Skin epidermis (tissue), 12 donors: ENCODE measurements around the gene PTGFRN.

Experiments
- H3K27ac ChIP-seq, 21 experiments: fragments of 200-600 bp; sonication (generic) in 11 of 21; one replicate each; pipeline ENCODE4 v1.5.0; 2020; ENCODE audit warnings: mild to moderate bottlenecking in 3 of 21, inconsistent platforms in 2 of 21, moderate library complexity in 2 of 21
- H3K4me3 ChIP-seq, 7 experiments: fragments of 200-600 bp; sonication (generic) in 2 of 7; one replicate each; pipeline ENCODE4 v1.5.0; 2020; ENCODE audit warnings: inconsistent platforms in 2 of 7, mild to moderate bottlenecking in 2 of 7, moderate library complexity in 1 of 7

PTGFRN gene

DNA sequence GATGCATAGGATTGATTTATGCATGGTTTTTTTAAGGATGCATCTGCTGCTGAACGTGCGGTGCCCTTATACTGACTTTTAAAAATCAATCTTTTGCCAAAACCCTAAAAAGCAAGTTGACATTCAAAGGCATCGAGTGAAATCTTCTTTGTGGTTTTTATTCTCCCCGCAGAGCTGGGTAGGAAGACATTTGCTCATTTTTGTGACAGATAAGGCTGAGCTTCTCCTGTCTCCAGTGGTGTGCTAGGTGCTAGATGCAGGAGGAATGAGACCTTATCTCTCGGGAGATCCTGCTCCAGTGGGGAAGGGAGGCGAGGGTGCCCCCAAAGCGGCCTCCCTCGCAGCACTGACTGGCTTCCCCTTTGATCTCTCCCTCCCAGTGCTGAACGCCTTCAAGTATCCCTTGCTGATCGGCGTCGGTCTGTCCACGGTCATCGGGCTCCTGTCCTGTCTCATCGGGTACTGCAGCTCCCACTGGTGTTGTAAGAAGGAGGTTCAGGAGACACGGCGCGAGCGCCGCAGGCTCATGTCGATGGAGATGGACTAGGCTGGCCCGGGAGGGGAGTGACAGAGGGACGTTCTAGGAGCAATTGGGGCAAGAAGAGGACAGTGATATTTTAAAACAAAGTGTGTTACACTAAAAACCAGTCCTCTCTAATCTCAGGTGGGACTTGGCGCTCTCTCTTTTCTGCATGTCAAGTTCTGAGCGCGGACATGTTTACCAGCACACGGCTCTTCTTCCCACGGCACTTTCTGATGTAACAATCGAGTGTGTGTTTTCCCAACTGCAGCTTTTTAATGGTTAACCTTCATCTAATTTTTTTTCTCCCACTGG, 76.9 kb downstream of the PTGFRN start:
- H3K4me3 ChIP-seq = no peak overlapping the region
- H3K27ac ChIP-seq = peak overlapping the region in 6 of 21 experiments; percentile 5 to 66 (median 40)

DNA sequence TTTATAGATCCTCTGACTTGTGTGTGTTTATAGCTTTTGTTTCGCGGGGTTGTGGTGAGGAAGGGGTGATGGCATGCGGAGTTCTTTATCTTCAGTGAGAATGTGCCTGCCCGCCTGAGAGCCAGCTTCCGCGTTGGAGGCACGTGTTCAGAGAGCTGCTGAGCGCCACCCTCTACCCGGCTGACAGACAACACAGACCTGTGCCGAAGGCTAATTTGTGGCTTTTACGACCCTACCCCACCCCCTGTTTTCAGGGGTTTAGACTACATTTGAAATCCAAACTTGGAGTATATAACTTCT, 77.5 kb downstream of the PTGFRN start:
- Histone ChIP-seq H3K27ac (peak overlapping the region in 3 of 21 experiments; percentile 35 to 59 (median 44)), H3K4me3 (no peak overlapping the region)

DNA sequence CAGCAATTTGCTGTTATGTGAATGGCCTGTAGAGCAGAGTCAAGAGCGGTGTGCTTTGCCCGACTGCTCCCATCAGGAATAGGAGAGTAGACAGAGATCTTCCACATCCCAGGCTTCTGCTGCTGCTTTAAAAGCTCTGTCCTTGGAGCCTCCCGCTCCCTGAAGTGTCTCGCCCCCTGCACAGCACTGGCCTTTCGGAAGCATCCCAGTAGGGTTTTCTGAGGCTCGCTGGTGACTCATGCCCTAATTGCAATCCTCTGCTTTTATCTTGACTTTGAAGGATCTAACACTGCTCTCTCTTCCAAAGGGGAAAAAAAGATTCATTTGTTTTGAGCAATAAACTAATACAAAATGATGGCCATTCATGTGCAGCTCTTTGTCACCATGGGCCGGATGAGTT, 78.5 kb downstream of the PTGFRN start:
- Histone ChIP-seq H3K27ac (peak overlapping the region in 6 of 21 experiments; percentile 5 to 39 (median 27)), H3K4me3 (no peak overlapping the region)

GRCh38 chr1:116988908-116989307, 79.2 kb downstream of the PTGFRN start:
- H3K27ac ChIP-seq = peak overlapping the region in 4 of 21 experiments; percentile 5 to 72 (median 39)

GRCh38 chr1:116989835-116990234, 80.1 kb downstream of the PTGFRN start:
- no peak overlapping the region for H3K4me3 ChIP-seq
- H3K27ac ChIP-seq = peak overlapping the region in 11 of 21 experiments; percentile 6 to 72 (median 46)

More at GRCh38 chr1:116988908-116989307, 79.2 kb downstream of the PTGFRN start:
- no peak overlapping the region for H3K4me3 ChIP-seq

DNA sequence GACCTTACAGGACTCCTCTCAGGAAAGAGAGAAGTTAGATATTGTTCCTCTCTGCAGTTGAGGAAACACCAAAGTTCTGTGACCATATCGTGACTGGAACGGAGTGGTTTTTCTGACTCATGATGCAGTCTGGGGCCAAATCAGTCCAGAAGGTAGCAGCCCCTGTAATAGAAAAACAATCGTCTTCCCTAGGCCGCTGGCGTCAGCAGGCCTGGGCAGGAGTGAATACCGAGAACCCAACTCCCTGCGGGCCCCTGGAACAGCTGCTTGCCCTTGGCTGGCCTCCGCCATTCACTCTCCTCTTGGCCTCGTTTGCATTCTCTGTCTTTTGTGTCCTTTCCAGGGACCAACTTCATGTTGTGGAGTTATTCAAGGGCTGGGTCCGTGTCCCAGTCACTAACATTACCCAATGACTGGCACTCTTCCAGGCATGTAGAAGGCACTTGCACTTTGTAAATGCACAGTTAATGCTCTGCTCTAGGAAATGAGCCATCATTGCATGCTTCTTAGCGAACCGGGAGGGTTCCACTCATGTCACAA, 81.0 kb downstream of the PTGFRN start:
- Histone ChIP-seq H3K4me3 (no peak overlapping the region), H3K27ac (peak overlapping the region in 15 of 21 experiments; percentile 1 to 72 (median 46))

- Histone ChIP-seq H3K4me3 (no peak overlapping the region), H3K27ac (peak overlapping the region in 12 of 21 experiments; percentile 4 to 72 (median 38))
Observed at GRCh38 chr1:116991171-116991845, 81.6 kb downstream of the PTGFRN start.

DNA sequence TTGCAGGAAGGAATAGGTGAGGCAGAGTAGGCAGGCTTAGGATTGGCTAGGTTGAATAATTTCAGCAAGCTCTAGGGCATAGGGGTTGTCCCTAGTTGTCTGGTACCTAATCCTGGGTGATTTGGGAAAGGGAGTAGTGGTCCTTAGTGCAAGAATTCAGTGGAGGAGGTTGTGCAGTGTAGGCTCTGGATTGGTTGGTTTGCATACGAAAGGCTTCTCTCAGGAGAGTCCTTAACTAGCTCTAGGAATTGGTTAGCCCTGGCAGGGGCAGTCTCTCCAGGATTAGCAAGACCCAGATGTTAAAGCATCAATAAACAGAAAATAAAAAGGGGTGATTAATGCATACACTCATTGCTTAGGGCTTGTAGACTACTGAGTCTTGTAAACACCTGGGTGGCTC, 82.2 kb downstream of the PTGFRN start:
- peak overlapping the region in 6 of 21 experiments; percentile 13 to 72 (median 38) for H3K27ac ChIP-seq
- no peak overlapping the region for H3K4me3 ChIP-seq

DNA sequence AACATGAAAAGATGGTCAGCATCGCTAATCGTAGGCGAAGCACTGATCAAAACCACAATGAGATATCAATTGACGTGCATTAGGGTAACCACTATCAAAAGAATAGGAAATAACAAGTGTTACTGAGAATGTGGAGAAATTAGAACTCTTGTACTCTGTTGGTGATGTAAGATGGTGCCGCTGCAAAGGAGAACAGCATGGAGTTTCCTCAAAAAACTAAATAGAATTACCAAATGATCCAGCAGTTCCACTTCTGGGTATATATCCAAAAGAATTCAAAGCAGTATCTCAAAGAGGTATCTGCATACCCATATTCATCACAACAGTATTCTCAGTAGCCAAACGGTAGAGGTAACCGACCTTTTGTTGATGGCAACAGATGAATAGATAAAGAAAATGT, 83.6 kb downstream of the PTGFRN start:
- Histone ChIP-seq H3K4me3 (no peak overlapping the region), H3K27ac (no peak overlapping the region)

GRCh38 chr1:116994411-116994810, 84.7 kb downstream of the PTGFRN start:
- Histone ChIP-seq H3K4me3 (no peak overlapping the region), H3K27ac (no peak overlapping the region)

DNA sequence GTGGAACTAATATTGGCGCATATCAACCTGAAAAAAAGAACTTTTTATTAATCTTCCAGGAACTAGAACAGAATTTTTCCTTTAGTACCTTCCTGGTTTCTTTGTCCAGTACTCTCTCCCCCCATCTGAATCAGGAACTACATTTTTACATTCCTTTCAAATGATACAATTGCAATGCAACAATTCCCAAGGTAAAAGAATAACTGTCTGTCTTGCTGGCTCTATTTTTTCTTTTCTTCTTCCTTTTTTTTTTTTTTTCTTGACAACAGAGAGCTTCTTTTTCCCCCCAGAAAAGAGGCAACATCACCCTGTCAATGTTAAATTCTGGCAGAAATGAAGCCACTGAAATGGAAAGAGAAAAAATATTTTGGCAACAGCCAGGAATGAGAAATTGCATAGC, 87.3 kb downstream of the PTGFRN start:
- H3K27ac ChIP-seq = no peak overlapping the region

GRCh38 chr1:116997636-116998035, 87.9 kb downstream of the PTGFRN start:
- H3K27ac ChIP-seq = no peak overlapping the region

More for the DNA sequence above, 87.3 kb downstream of the PTGFRN start:
- no peak overlapping the region for H3K4me3 ChIP-seq

GRCh38 chr1:116999596-116999995, 89.9 kb downstream of the PTGFRN start:
- Histone ChIP-seq H3K27ac (no peak overlapping the region), H3K4me3 (no peak overlapping the region)

More at GRCh38 chr1:116997636-116998035, 87.9 kb downstream of the PTGFRN start:
- no peak overlapping the region for H3K4me3 ChIP-seq

GRCh38 chr1:117000142-117000541, 90.4 kb downstream of the PTGFRN start:
- H3K27ac ChIP-seq = peak overlapping the region in 1 of 21 experiments; percentile 85

GRCh38 chr1:117001254-117001927, 91.7 kb downstream of the PTGFRN start, which contains the start of gene CD101:
CD101 (plus strand) TSS chr1:117001760; CDS start chr1:117001818, 58 bp downstream.
- peak within 1 kb of the TSS in 10 of 21 experiments; percentile 12 to 85 (median 50) for H3K27ac ChIP-seq
- no peak within 1 kb of the TSS for H3K4me3 ChIP-seq

More at GRCh38 chr1:117000142-117000541, 90.4 kb downstream of the PTGFRN start:
- no peak overlapping the region for H3K4me3 ChIP-seq

GRCh38 chr1:117003223-117003875, 93.6 kb downstream of the PTGFRN start:
- peak overlapping the region in 5 of 21 experiments; percentile 44 to 85 (median 64) for H3K27ac ChIP-seq

GRCh38 chr1:117007719-117008013, 98.0 kb downstream of the PTGFRN start:
- H3K4me3 ChIP-seq = no peak overlapping the region
- peak overlapping the region in 1 of 21 experiments; percentile 72 for H3K27ac ChIP-seq

More at GRCh38 chr1:117003223-117003875, 93.6 kb downstream of the PTGFRN start:
- H3K4me3 ChIP-seq = no peak overlapping the region

GRCh38 chr1:117008656-117009055, 98.9 kb downstream of the PTGFRN start:
- peak overlapping the region in 1 of 21 experiments; percentile 72 for H3K27ac ChIP-seq

GRCh38 chr1:117009132-117009531, 99.4 kb downstream of the PTGFRN start:
- no peak overlapping the region for H3K4me3 ChIP-seq
- peak overlapping the region in 1 of 21 experiments; percentile 72 for H3K27ac ChIP-seq

More at GRCh38 chr1:117008656-117009055, 98.9 kb downstream of the PTGFRN start:
- no peak overlapping the region for H3K4me3 ChIP-seq
